ENCODE measurements around the gene DLG1.

DNA sequence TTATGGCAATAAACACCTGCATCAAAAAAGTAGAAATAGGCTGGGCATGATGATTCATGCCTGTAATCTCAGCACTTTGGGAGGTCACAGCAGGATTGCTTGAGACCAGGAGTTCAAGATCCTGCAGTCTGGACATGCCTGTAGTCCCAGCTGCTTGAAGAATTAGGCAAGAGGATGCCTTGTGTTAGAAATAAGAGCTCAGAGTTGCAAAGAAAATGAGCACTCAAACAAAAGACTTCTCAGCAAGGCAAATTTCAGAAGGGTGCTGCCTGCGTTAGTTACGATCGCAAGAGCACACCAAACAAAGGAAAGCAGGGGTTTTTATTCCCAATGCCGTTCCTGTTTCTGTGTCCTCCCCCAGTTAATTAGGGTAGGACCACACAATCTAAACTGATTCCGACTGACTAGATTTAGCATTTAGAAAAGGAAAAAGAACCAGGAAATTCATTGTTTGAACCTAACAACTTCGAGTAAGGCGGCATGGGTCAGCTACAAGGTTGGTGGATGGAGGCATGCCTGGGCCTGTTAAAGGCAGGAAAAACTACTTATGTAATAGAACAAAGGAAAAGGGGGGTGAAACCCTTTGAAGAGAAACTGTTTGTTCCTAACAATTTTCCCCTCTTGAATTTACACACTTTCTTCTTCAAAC, 55.5 kb downstream of the DLG1 start:
- no peak for TF ChIP-seq EZH2phosphoT487 (IDR thresholded peaks at IDR 0.05; ENCODE audit: low read length)
- TF ChIP-seq, protein P1, sequence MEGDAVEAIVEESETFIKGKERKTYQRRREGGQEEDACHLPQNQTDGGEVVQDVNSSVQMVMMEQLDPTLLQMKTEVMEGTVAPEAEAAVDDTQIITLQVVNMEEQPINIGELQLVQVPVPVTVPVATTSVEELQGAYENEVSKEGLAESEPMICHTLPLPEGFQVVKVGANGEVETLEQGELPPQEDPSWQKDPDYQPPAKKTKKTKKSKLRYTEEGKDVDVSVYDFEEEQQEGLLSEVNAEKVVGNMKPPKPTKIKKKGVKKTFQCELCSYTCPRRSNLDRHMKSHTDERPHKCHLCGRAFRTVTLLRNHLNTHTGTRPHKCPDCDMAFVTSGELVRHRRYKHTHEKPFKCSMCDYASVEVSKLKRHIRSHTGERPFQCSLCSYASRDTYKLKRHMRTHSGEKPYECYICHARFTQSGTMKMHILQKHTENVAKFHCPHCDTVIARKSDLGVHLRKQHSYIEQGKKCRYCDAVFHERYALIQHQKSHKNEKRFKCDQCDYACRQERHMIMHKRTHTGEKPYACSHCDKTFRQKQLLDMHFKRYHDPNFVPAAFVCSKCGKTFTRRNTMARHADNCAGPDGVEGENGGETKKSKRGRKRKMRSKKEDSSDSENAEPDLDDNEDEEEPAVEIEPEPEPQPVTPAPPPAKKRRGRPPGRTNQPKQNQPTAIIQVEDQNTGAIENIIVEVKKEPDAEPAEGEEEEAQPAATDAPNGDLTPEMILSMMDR (IDR thresholded peaks at IDR 0.05; ENCODE audit: low read length): no peak

Data from MM.1S (cell line).